SU-DHL-6 (cell line): Measurements from ENCODE around the gene CTNNA2.

Source experiments
- H2AFZ ChIP-seq: fragments of 200-600 bp; sonication (generic); 2 replicates; pipeline ENCODE4 v1.6.1; 2014; ENCODE audit warnings: low read depth, mild to moderate bottlenecking, moderate library complexity, mixed read lengths, antibody characterized with exemption, low read length; ENCODE audit not compliant: severe bottlenecking
- H3F3A ChIP-seq: fragments of 200-600 bp; shearing (Covaris generic); 2 replicates; pipeline ENCODE4 v1.6.0; 2016; ENCODE audit warnings: antibody characterized with exemption, mild to moderate bottlenecking; ENCODE audit not compliant: insufficient read depth
- H3K27ac ChIP-seq: fragments of 200-600 bp; sonication (generic); 2 replicates; pipeline ENCODE4 v1.5.1; 2016; ENCODE audit warnings: low read depth, mild to moderate bottlenecking, low read length, moderate library complexity, mixed read lengths
- H3K27me3 ChIP-seq: fragments of 200-600 bp; sonication (generic), shearing (Covaris generic); 2 replicates; pipeline ENCODE4 v1.6.0; 2014; ENCODE audit warnings: mild to moderate bottlenecking, low read length
- H3K36me3 ChIP-seq: fragments of 200-600 bp; sonication (generic); 2 replicates; pipeline ENCODE4 v1.6.1; 2014; ENCODE audit warnings: mild to moderate bottlenecking, low read length, mixed read lengths
- H3K4me2 ChIP-seq: fragments of 300-600, 200-600 bp; shearing (Covaris generic), sonication (generic); 2 replicates; pipeline ENCODE4 v1.6.0; 2014; ENCODE audit warnings: low read length, low read depth, mild to moderate bottlenecking; ENCODE audit not compliant: poor library complexity, severe bottlenecking
- H3K4me3 ChIP-seq: fragments of 200-600 bp; sonication (generic); 2 replicates; pipeline ENCODE4 v1.5.1; 2014; ENCODE audit warnings: antibody characterized with exemption, low read length, mild to moderate bottlenecking, mixed read lengths; ENCODE audit not compliant: insufficient read depth, poor library complexity, severe bottlenecking
- H3K79me2 ChIP-seq: fragments of 200-600 bp; sonication (generic); 2 replicates; pipeline ENCODE4 v1.6.1; 2014; ENCODE audit warnings: mild to moderate bottlenecking, low read length, moderate library complexity; ENCODE audit not compliant: insufficient read depth
- H3K9ac ChIP-seq: fragments of 200-600 bp; sonication (generic); 2 replicates; pipeline ENCODE4 v1.7.0; 2014; ENCODE audit warnings: mild to moderate bottlenecking, low read length
- H3K9me2 ChIP-seq: fragments of 200-600 bp; sonication (generic); replicated peaks from 2 replicates; pipeline ENCODE4 v1.6.1; 2014; ENCODE audit warnings: low read length; ENCODE audit not compliant: insufficient read depth
- H3K9me3 ChIP-seq: fragments of 200-600 bp; sonication (generic); 2 replicates; pipeline ENCODE4 v1.6.1; 2014; ENCODE audit warnings: low read length, mixed read lengths; ENCODE audit not compliant: insufficient read depth
- H4K20me1 ChIP-seq: fragments of 200-600 bp; sonication (generic); 2 replicates; pipeline ENCODE4 v1.6.1; 2014; ENCODE audit warnings: low read depth, mild to moderate bottlenecking, antibody characterized with exemption, low read length, moderate library complexity, mixed read lengths
- EZH2phosphoT487 ChIP-seq: fragments of 200-600 bp; sonication (generic), shearing (Covaris generic); conservative IDR thresholded peaks from 2 replicates; pipeline ENCODE4 v1.6.1; 2018; ENCODE audit warnings: mild to moderate bottlenecking, antibody characterized with exemption, low read length, moderate library complexity, mixed read lengths
- TF ChIP-seq, protein P1 (sequence below): fragments of 200-600 bp; sonication (generic); IDR thresholded peaks from one replicate; pipeline ENCODE4 v1.5.1; 2017; ENCODE audit warnings: antibody characterized with exemption, mild to moderate bottlenecking, low read length, moderate library complexity; ENCODE audit not compliant: insufficient read depth, poor library complexity, severe bottlenecking

Gene CTNNA2

DNA sequence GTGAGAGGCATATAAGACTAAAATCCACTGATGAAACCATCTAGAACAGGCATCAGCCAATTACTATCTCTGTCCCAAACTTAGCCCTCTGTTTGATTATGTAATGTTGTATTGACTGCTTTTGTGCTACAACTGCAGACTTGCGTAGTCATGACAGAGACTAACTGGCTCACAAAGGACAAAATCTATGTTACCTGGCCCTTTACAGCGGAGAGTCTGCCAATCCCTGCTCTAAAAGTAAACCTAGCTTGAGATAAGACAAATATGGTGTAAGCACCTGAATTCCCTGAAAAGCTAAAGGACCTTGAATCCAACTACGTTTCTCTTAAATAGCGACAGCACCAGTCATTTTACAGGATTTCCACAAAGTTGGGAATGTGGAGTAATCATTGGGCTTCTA is 894.5 kb downstream of the CTNNA2 start:
- Histone ChIP-seq H3K4me3 (no peak overlapping the region), H3K27ac (no peak overlapping the region), H3K36me3 (no peaks in the 10 kb centered on the region), H3K9ac (no peak overlapping the region), H3F3A (no peaks in the 10 kb centered on the region), H2AFZ (no peak overlapping the region), H3K79me2 (no peaks in the 10 kb centered on the region), H3K9me3 (no peaks in the 10 kb centered on the region), H3K27me3 (no peaks in the 10 kb centered on the region), H4K20me1 (no peaks in the 10 kb centered on the region), H3K9me2 (no peaks in the 10 kb centered on the region; the same call in 1 of the 2 replicates), H3K4me2 (no peak overlapping the region)
- TF ChIP-seq EZH2phosphoT487, result no peak
- TF ChIP-seq, protein P1, sequence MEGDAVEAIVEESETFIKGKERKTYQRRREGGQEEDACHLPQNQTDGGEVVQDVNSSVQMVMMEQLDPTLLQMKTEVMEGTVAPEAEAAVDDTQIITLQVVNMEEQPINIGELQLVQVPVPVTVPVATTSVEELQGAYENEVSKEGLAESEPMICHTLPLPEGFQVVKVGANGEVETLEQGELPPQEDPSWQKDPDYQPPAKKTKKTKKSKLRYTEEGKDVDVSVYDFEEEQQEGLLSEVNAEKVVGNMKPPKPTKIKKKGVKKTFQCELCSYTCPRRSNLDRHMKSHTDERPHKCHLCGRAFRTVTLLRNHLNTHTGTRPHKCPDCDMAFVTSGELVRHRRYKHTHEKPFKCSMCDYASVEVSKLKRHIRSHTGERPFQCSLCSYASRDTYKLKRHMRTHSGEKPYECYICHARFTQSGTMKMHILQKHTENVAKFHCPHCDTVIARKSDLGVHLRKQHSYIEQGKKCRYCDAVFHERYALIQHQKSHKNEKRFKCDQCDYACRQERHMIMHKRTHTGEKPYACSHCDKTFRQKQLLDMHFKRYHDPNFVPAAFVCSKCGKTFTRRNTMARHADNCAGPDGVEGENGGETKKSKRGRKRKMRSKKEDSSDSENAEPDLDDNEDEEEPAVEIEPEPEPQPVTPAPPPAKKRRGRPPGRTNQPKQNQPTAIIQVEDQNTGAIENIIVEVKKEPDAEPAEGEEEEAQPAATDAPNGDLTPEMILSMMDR, result no peak

DNA sequence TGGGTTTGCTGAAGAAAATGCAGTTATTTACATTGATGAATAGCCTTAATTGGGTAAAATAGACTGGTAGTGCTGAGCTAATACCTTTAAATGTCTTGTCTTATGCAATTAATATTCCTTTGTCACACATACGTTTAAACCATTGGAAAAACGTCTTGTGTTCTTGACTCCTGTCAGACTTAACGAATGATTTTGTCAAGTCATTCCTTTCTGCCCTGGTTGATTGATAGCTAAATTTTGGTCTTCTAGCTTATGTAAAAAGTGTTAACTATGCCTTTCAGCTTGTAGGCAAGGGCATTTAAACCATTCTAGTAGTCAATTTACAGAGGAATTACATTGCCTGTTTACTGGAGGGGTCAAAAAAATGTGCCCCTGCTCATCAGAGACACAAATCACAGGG is 897.5 kb downstream of the CTNNA2 start:
- Histone ChIP-seq H3K9me2 (no peaks in the 10 kb centered on the region; the same call in 1 of the 2 replicates), H3K79me2 (no peaks in the 10 kb centered on the region), H3K27me3 (no peaks in the 10 kb centered on the region), H2AFZ (no peak overlapping the region), H3K4me2 (no peak overlapping the region), H3K36me3 (no peaks in the 10 kb centered on the region), H3K9me3 (no peaks in the 10 kb centered on the region), H4K20me1 (no peaks in the 10 kb centered on the region), H3K27ac (no peak overlapping the region), H3K4me3 (no peak overlapping the region), H3F3A (no peaks in the 10 kb centered on the region), H3K9ac (no peak overlapping the region)
- TF ChIP-seq, protein P1, result no peak
- TF ChIP-seq EZH2phosphoT487, result no peak

DNA sequence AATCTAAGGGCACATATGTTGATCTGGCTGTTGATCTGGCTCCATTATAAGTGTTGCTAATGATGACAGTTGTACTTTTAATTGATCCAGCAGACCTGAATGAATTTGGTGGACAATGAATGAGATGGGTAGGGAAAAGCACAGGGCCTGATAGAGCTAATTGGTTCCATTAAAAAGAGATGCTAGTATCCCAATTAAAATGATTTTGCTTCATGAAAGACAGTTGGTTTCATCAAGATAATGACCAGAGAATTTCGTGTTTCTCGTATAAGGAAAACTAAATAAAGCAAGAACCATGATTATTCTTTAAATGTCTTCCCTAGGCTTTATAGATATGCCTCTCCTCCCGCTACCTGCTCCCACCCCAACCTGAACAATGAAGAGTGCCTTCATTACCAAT is 900.3 kb downstream of the CTNNA2 start:
- H4K20me1 ChIP-seq, result no peaks in the 10 kb centered on the region
- H3K9ac ChIP-seq, result no peak overlapping the region
- H3K27me3 ChIP-seq, result no peaks in the 10 kb centered on the region
- no peaks in the 10 kb centered on the region for H3F3A ChIP-seq
- no peak overlapping the region for H3K4me3 ChIP-seq
- no peaks in the 10 kb centered on the region for H3K36me3 ChIP-seq
- H3K27ac ChIP-seq, result no peak overlapping the region
- H3K9me3 ChIP-seq, result peaks cover 4% of the 10 kb centered on the region; the same call in 1 of the 2 replicates
- H2AFZ ChIP-seq, result no peak overlapping the region
- no peak for TF ChIP-seq EZH2phosphoT487
- TF ChIP-seq, protein P1, result no peak
- H3K79me2 ChIP-seq, result no peaks in the 10 kb centered on the region
- H3K4me2 ChIP-seq, result no peak overlapping the region
- no peaks in the 10 kb centered on the region; the same call in 1 of the 2 replicates for H3K9me2 ChIP-seq
